ENCODE results near the gene FMNL3. TPM values are rescaled to one million over a fixed set of nuclear protein-coding genes. Genes with fewer than 3 reads are reported as not detected.

Gene FMNL3
- total RNA-seq, 1 experiment from 2014 or later: 0.58 TPM

DNA sequence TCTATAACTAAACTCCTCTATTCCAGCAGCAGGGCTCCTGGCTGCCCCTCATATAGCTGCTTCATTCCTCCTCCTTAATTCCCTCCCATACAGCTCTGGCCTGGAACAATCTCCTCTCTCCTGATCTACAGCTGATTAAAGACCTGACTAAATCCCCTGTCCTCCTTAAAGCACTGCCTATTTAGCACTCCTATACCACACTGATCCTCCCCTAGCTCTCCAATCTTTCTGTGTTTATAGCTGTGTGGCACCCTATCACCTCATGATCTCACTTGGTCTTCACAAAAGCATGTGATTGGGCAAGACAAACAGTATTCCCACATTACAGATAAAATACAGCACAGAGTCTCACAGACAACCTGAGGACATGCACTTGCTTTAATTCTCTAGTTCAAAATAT lies 17.4 kb downstream of the FMNL3 start:
- ChIA-PET POLR2A (interaction anchor here (0.6 to 1.6 kb wide), 3 partner anchors 51 to 500 kb away, joined by 3 to 5 read pairs (median 5); partner anchors contain the start of gene TMBIM6), CTCF (interaction anchor here (0.6 kb wide), 1 partner anchor 89 kb away, joined by 3 read pairs; no protein-coding TSS in a partner anchor)
- no peak overlapping the region for H3K27ac Mint-ChIP-seq (ENCODE audit: low read depth, unreplicated experiment)

DNA sequence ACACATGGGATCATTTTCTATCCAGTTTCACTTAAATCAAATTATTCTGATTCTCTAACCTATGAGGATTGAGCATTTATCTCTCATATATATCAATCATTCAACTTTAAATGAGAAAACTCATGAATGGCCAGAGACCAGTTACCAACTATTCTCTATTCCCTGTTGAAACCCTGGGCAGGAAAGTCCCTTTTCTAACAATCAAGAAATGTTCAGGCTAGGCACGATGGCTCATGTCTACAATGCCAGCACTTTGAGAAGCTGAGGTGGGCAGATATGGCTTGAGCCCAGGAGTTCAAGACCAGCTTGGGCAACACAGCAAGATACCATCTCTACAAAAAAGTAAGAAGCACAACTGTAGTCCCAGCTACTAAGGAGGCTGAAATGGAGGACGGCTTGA lies 18.0 kb downstream of the FMNL3 start:
- CTCF ChIA-PET: no interaction called here
- peaks cover 11% of the 10 kb centered on the region for H3K27me3 Mint-ChIP-seq (ENCODE audit: insufficient read depth, unreplicated experiment)
- H3K9me3 Mint-ChIP-seq (ENCODE audit: unreplicated experiment): no peaks in the 10 kb centered on the region
- H3K4me1 Mint-ChIP-seq (ENCODE audit: insufficient read depth, unreplicated experiment): no peaks in the 10 kb centered on the region
- H3K4me3 Mint-ChIP-seq (ENCODE audit: unreplicated experiment): no peak overlapping the region
- BruUV-seq (replicated peaks): no TSS peak
- POLR2A ChIA-PET: interaction anchor here (0.6 to 1.6 kb wide), 2 partner anchors 52 to 500 kb away, joined by 5 read pairs; partner anchors contain the start of gene TMBIM6
- no peak for DNase-seq (ENCODE audit: unreplicated experiment)
- TF ChIP-seq, protein P1, sequence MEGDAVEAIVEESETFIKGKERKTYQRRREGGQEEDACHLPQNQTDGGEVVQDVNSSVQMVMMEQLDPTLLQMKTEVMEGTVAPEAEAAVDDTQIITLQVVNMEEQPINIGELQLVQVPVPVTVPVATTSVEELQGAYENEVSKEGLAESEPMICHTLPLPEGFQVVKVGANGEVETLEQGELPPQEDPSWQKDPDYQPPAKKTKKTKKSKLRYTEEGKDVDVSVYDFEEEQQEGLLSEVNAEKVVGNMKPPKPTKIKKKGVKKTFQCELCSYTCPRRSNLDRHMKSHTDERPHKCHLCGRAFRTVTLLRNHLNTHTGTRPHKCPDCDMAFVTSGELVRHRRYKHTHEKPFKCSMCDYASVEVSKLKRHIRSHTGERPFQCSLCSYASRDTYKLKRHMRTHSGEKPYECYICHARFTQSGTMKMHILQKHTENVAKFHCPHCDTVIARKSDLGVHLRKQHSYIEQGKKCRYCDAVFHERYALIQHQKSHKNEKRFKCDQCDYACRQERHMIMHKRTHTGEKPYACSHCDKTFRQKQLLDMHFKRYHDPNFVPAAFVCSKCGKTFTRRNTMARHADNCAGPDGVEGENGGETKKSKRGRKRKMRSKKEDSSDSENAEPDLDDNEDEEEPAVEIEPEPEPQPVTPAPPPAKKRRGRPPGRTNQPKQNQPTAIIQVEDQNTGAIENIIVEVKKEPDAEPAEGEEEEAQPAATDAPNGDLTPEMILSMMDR (IDR thresholded peaks at IDR 0.05; ENCODE audit: unreplicated experiment): no peak
- intact Hi-C loops (cut with micrococcal nuclease): no loop called here
- no peak overlapping the region for H3K27ac Mint-ChIP-seq (ENCODE audit: low read depth, unreplicated experiment)
- no peaks in the 10 kb centered on the region for H3K36me3 Mint-ChIP-seq (ENCODE audit: insufficient read depth, unreplicated experiment)

More for the DNA sequence above, 17.4 kb downstream of the FMNL3 start:
- TF ChIP-seq, protein P1 (IDR thresholded peaks at IDR 0.05; ENCODE audit: unreplicated experiment): no peak
- Mint-ChIP-seq H3K9me3 (ENCODE audit: unreplicated experiment) (no peaks in the 10 kb centered on the region), H3K27me3 (ENCODE audit: insufficient read depth, unreplicated experiment) (peaks cover 11% of the 10 kb centered on the region), H3K4me1 (ENCODE audit: insufficient read depth, unreplicated experiment) (no peaks in the 10 kb centered on the region), H3K4me3 (ENCODE audit: unreplicated experiment) (no peak overlapping the region), H3K36me3 (ENCODE audit: insufficient read depth, unreplicated experiment) (no peaks in the 10 kb centered on the region)
- BruUV-seq (replicated peaks): no TSS peak
- intact Hi-C loops (cut with micrococcal nuclease): no loop called here
- DNase-seq (ENCODE audit: unreplicated experiment): no peak

DNA sequence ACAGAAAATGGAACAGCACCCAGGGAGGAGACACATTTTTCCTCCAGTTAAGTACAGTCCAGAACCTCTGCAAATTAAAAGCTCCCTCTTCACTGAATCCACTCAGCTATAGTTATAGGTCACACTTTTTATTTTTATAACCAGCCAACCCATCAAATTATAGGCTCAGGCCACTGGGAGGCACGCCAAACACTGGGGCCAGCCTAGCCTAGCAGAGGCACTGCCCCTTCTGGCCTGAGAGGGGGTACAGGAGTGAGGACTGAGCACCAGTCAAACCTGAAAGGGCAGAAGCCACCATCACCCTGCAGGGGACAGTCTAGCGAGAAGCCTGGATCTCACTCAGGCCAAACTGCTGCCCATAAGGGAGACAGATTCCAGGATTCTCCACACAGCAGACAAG lies 19.3 kb downstream of the FMNL3 start:
- Mint-ChIP-seq H3K27ac (ENCODE audit: low read depth, unreplicated experiment) (no peak overlapping the region), H3K4me3 (ENCODE audit: unreplicated experiment) (no peak overlapping the region)

DNA sequence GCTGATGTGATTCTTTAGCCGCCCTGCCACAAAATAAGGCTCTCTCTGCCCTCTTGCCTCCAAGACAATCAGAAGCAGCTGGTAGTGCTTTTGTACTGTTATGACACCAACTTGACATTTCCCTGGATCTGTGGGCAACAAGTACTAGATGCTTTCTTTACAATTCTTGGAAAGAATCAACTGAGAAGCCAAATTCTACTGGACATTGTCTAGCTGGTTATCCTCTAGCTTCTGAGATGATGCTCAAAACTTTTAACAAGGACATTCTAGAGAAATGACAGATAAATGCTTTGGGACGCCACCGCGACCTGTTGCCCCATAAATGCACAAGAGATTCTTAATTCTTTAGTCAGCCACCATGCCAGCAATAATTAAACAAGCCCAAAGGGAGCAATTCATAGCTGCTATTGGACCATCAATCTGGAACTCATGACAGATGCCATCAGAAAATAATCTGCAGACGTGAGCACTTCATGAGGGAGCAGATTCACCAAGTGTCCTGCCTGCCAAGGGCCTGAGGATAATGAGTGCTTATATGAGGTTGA lies 22.8 kb downstream of the FMNL3 start:
- H3K4me1 Mint-ChIP-seq (ENCODE audit: insufficient read depth, unreplicated experiment): no peaks in the 10 kb centered on the region
- peaks cover 2% of the 10 kb centered on the region for H3K27me3 Mint-ChIP-seq (ENCODE audit: insufficient read depth, unreplicated experiment)
- H3K9me3 Mint-ChIP-seq (ENCODE audit: unreplicated experiment): no peaks in the 10 kb centered on the region
- no TSS peak for BruUV-seq (replicated peaks)
- H3K4me3 Mint-ChIP-seq (ENCODE audit: unreplicated experiment): no peak overlapping the region
- ChIA-PET CTCF (interaction anchor here (0.6 kb wide), 1 partner anchor 19 kb away, joined by 3 read pairs; no protein-coding TSS in a partner anchor), POLR2A (interaction anchor here (0.6 kb wide), 1 partner anchor 869 kb away, joined by 3 read pairs; no protein-coding TSS in a partner anchor)
- no peak for DNase-seq (ENCODE audit: unreplicated experiment)
- no peak overlapping the region for H3K27ac Mint-ChIP-seq (ENCODE audit: low read depth, unreplicated experiment)
- intact Hi-C loops (cut with micrococcal nuclease): no loop called here
- no peaks in the 10 kb centered on the region for H3K36me3 Mint-ChIP-seq (ENCODE audit: insufficient read depth, unreplicated experiment)
- TF ChIP-seq, protein P1 (IDR thresholded peaks at IDR 0.05; ENCODE audit: unreplicated experiment): no peak

More for the DNA sequence above, 19.3 kb downstream of the FMNL3 start:
- H3K27me3 Mint-ChIP-seq (ENCODE audit: insufficient read depth, unreplicated experiment): peaks cover 11% of the 10 kb centered on the region
- POLR2A ChIA-PET: no interaction called here
- CTCF ChIA-PET: no interaction called here
- no peaks in the 10 kb centered on the region for H3K4me1 Mint-ChIP-seq (ENCODE audit: insufficient read depth, unreplicated experiment)
- no peaks in the 10 kb centered on the region for H3K36me3 Mint-ChIP-seq (ENCODE audit: insufficient read depth, unreplicated experiment)
- no peak for DNase-seq (ENCODE audit: unreplicated experiment)
- TF ChIP-seq, protein P1 (IDR thresholded peaks at IDR 0.05; ENCODE audit: unreplicated experiment): no peak
- H3K9me3 Mint-ChIP-seq (ENCODE audit: unreplicated experiment): no peaks in the 10 kb centered on the region
- BruUV-seq (replicated peaks): no TSS peak
- intact Hi-C loops (cut with micrococcal nuclease): no loop called here

Measured in MCF 10A (cell line).